SH-SY5Y (cell line): ENCODE measurements around the gene C1S.

Experiments used
- GATA2 ChIP-seq: IDR thresholded peaks from 2 replicates; pipeline ENCODE4 v1.6.1; 2011; ENCODE audit warnings: mild to moderate bottlenecking, low read depth, low read length
- GATA3 ChIP-seq: IDR thresholded peaks from 2 replicates; pipeline ENCODE4 v1.6.1; 2011; ENCODE audit warnings: low read depth, mild to moderate bottlenecking, low read length, moderate library complexity

C1S gene

DNA sequence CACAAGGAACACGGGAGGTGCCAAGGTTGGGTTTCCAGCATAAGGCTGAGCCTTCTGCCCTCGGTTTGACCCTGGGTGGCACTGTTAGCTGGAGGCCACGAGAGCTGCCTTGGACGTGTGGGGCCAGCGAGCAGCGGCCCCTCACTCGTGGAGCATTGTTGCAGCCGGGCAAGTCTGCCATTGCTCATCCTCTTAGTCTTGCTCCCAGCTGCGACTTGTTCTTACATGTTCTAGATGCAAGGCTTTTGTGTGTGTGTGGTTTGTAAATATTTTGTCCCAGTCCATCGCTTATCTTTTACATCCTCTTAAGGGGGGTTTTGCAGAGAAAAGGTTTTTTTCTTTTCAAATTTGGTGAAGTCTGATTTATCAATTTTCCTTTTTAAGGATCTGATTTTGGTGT is 21.1 kb upstream of the C1S start:
- no peak for TF ChIP-seq GATA2
- TF ChIP-seq GATA3 = no peak

DNA sequence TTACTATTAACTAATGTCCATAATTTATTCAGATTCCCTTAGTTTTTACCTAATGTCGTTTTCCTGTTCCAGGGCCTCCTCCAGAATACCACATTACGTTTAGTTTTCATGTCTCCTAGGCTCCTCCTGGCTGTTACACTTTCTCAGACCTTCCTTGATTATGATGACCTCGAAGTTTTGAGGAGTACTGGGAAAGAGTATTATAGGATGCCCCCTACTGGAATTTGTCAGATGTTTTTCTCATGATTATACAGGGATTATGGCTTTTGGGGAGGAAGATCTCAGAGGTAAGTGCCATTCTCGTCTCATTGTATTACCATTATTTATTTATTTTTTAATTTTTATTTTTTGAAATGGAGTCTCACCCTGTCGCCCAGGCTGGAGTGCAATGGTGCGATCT is 17.7 kb upstream of the C1S start:
- TF ChIP-seq GATA2 (no peak), GATA3 (no peak)

DNA sequence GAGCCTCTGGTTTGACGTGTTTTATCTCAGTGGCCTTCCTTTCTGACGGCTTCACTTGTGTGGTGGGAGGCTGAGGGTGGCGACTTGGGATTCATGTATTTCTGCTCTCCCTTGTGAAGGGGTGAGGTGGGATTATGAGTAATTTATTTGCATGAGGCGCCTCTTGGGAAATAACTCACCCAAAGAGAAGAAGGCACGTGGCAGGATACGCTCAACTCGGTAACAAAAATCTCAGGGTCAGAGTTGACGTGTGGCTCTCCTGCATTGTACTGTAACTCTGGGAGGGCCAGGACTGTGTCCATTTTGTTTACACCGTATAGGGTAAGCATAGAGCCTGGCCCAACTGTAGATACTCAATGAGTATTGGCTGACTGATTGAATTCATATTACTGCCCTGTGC is 14.6 kb upstream of the C1S start:
- TF ChIP-seq GATA3 (no peak), GATA2 (no peak)

DNA sequence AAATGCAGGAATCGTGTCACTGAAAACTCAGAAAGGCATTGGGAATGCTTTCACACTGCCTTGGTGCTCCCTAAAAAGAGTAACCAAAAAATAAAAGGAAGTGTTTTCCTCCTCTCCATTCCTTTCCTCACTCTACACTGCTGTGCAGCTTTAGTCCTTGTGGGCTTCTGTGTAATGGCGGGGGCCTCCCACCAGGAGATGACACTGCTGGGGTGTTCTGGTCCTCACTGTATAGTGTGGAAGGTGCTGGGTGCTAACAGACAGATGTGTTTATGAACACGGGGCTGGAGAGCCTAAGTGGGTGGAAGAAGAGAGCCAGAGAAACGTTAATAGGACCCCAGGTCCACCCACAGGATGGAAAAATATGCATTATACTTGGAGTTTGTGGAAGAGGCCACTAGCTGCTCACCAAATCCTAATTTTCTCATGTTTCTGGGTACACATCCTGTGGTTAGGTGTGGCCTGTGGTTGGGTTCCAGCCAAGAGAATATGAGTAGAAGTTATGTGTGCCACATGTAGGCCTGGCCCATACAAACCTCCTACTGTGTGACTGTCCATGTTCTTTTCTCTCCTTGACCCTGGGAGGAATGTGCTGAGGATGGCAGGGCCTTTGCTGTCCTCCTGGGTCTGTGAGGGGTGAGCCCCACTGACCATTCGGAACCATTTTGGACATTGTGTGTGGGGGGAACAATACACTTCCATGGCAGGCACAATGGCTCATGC is 14.0 kb upstream of the C1S start:
- TF ChIP-seq GATA3 (no peak), GATA2 (no peak)

DNA sequence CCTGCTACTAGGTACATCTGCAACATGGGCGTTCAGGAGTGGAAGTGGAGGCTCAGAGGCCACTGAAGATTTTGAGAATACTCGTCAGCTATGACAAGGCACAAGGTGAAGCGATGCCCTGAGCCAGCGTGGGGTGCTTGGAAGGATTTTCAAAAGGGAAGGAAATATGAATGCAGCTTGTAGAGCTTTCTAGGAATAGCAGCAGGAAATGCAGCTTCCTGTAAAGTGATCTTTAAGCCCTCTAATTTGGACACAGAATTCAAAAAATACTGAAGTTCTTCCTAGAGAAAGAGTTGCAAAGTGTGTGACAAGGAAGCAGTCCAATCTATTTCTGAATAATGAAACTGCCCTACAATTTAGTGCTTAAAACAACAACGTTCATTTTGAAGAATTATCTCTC is 13.2 kb upstream of the C1S start:
- TF ChIP-seq GATA2 = no peak
- TF ChIP-seq GATA3 = no peak

DNA sequence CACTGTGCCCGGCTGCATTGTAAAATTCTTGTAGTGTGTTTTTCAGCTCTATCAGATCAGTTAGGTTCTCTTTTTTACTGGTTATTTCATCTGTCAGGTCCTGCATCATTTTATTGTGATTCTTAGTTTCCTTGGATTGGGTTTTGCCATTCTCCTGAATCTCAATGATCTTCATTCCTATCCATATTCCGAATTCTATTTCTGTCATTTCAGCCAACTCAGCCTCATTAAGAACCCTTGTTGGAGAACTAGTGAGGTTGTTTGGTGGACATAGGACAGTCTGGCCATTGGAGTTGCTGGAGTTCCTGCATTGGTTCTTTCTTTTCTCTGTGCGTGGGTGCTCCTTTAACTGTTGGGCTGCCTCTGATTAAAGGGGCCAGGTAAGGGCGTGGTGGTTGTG is 5.6 kb upstream of the C1S start:
- TF ChIP-seq GATA3 = no peak
- no peak for TF ChIP-seq GATA2

DNA sequence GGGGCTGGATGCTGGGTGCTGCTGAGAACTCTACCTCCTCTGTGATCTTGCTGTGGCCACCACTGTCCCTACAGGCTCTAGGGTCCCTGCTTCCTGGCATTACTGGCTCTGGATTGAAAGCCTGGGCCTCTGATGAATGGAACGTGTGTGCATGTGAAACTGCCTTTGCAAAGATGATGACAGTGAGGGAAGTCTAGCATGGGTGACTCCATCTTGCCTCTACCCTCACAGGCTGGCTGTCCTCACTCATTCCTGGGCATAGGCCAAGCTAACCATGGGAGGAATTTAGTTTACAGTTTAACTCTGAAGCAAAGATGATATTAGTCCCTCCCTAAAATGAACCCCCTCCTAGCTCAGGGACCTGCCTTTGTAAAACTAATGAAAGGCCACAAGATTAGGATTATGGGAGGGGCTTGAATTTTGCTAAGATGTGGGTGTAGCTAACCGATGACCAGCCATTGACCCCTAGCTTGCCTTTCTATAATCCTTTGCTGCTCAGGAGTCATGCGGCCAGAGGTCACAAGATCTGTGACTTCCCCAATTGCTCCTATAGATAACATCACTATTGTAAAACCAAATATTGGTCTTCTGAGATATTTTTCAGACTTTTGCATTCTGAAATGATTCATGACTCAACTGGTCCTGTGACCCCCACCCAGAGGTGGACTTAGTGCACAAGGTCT is 2.2 kb upstream of the C1S start:
- TF ChIP-seq GATA2 (no peak), GATA3 (no peak)

DNA sequence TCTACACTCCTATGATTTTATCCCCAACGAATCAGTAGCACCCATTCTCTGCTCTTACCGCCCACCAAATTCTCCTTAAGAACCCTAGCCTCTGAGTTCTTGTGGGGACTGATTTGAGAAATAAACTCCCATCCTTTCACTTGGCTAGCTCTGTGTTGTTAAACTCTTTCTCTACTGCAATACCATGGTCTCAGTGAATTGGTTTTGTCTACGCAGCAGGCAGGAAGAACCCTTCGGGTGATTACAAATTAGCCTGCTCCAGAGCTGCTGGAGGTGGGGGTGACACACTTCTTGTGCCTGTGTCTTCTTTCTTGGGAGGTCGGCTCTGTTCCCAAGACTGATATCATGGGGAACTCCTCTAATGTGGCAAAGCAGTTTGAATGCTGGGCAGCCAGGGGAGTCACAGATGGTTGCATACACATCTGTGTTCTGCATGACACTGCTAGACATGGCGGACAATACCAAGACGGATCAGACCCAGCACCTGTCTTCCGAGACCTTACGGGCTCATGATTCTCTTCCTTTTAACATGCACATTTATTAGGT is 1.6 kb upstream of the C1S start:
- TF ChIP-seq GATA3 = no peak
- TF ChIP-seq GATA2 = no peak

DNA sequence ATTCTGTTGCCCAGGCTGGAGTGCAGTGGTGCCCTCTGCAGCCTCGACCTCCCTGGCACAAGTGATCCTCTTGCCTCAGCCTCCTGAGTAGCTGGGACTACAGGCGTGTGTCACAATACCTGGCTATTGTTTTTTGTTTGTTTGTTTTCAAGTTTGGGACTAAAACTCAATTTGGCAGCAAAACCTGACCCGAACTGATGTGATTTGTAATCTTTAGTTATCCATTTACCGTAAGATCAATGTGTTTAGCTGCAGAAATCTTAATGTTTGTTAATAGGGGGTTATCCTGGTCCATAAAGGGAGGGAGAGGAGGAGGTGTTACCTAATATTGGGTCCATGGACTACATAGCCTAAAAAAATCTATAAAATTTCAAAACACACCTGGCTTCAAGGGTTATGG is 738 bp upstream of the C1S start:
- no peak for TF ChIP-seq GATA2
- TF ChIP-seq GATA3 = no peak

DNA sequence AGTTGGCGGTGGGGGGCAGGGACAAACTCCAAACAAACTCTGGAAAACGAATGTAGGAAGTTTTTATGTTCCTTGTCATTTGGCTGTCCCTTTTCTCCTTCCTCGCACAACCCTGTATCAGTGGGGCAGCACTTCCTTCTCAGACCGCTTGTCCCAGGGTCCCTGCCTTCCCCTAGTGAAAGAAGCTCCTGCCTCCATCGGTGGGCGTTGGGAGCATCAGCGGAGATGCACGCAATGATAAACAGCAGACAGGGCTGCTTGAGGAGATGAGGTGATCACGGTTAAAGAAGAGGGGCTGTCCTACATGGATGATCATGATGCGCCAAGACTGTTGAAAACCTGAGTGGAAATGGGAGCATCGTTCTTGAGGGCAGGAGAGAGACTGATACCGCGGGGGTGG is 620 bp downstream of the C1S start:
- TF ChIP-seq GATA2 (no peak), GATA3 (no peak)

DNA sequence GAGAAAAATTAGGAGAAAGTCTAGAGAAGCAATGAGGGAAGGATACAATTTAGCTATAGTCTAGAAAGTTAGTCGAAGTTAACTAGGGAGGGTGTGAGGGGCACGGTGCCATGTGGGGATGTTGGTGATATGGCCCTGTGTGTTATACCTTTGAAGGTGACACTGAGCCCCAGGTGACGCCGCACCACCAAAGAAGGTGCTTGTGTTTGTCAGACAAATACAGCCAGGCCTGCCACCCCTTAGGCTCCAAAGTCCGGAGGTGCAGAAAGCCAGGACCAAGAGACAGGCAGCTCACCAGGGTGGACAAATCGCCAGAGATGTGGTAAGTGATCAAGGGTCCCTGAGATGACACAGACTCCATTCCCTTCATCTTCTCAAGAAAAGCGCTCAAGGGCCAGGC is 1.1 kb downstream of the C1S start:
- no peak for TF ChIP-seq GATA2
- TF ChIP-seq GATA3 = no peak

DNA sequence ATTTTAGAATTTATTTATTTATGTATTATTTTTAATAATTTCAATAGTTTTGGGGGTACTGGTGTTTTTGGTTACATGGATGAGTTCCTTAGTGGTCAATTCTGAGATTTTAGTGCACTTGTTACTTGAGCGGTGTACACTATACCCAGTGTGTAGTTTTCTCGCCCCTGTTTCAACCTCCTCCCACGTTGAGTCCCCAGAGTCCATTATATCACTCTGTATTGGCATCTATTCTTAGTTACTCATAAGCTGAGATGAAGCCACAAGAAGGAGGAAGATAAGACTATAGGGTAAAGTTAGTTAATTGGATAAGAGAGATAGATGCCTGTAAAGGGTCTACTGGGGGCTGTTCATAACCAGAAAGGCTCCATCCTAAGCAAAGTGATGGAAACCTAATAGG is 4.0 kb downstream of the C1S start:
- TF ChIP-seq GATA2 = no peak
- no peak for TF ChIP-seq GATA3

DNA sequence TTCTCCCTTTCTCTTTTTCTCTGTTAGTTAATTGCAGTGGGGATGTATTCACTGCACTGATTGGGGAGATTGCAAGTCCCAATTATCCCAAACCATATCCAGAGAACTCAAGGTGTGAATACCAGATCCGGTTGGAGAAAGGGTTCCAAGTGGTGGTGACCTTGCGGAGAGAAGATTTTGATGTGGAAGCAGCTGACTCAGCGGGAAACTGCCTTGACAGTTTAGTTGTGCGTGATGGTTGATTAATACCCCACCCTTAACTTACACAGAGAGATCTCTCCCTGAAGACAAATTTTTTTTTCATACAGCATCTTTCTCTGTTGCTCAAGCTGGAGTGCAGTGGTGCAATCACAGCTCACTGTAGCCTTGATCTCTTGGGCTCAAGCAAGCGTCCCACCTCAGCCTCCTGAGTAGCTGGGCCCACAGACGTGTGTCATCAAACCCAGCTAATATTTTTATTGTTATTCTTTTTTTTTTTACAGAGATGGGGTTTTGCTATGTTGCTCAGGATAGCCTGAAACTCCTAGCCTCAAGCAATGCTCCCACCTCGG is 4.6 kb downstream of the C1S start:
- TF ChIP-seq GATA2 (no peak), GATA3 (no peak)

DNA sequence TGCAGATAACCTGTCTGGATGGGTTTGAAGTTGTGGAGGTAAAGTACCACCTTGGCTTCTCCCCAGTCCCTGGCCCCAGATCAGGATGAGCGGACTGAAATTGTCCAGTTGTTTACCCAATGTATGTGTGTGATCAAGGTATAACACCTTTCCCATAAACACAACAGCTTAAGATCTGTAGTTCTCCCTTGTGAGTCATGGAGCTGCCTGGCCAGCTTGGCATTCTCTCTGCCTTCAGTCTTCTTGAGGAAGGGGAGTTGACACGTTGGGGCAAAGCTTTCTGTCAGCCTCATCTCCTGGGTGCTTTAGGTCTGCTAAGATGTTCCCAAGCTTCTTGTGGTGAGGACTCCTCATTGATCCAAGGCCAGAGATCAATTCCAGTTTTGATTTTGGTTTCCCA is 6.1 kb downstream of the C1S start:
- TF ChIP-seq GATA2 (no peak), GATA3 (no peak)

DNA sequence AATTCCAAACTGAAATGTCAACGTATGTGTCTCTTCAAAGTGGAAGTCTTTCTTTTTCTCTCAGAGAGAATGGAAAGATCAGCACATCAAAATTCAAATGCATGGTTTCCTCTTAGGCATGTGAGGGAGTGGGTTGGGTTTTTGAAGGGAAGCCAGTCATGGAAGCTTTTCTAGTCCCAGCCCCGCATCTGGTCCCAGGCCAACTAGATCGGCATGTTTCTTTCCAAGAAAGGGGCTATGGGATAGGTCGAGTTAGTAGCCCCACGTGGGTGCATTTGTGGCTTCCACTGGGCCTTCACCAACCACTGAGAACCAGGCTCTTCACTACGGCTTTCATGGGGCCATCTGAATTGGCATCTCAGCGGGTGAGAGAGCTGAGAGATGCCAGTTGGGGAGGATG is 6.6 kb downstream of the C1S start:
- TF ChIP-seq GATA3 = no peak
- TF ChIP-seq GATA2 = no peak
